ENCODE data around the gene C1QTNF7.
A peak's percentile ranks its signal among the peaks of the same experiment; 100 is the strongest.

Gene C1QTNF7, protein sequence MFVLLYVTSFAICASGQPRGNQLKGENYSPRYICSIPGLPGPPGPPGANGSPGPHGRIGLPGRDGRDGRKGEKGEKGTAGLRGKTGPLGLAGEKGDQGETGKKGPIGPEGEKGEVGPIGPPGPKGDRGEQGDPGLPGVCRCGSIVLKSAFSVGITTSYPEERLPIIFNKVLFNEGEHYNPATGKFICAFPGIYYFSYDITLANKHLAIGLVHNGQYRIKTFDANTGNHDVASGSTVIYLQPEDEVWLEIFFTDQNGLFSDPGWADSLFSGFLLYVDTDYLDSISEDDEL

DNA sequence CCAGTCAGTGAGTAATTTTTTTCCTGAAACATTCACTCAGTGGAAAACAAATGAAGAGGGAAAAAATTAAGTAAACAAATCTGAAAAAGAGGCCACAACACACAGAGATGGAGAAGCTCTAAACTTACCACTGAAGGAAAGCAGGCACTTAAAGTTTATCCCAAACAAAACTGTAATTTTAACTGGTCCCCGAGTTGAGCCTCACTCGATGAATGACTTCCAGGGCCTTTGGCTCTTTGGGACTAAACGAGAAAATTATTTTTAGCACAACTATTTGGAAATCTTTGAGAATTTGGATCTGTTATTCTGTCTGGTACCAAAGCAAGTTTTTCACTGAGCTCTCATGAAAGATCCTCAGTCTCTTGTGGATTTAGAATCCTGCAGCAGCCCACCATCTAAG is at the start of gene C1QTNF7:
TSS of gene C1QTNF7 (plus strand) at position 333 of the 400 bp plus-strand sequence. CDS start 7,711 bp downstream, outside the sequence.
- DNase-seq (ENCODE audit: low read depth): no peak

DNA sequence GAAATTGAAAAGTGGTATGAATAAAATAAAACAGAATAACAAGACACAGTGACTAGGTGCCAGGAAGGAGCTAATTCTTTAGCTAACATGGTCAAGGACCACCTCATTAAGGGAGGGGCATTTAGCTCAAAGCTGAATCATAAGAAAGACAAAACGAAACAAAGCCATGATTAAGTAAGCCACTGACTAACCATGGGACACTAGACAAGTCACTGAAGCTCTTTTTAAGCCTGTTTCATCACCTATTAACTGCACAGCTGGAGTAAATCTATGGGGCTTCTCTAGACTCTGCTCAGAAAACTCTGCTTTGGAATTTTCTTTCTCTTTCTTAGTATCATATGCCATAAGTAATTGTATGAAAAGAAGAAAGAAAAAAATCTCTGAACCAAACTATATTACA is 49.8 kb upstream of the C1QTNF7 start:
- DNase-seq (ENCODE audit: low read depth): no peak

DNA sequence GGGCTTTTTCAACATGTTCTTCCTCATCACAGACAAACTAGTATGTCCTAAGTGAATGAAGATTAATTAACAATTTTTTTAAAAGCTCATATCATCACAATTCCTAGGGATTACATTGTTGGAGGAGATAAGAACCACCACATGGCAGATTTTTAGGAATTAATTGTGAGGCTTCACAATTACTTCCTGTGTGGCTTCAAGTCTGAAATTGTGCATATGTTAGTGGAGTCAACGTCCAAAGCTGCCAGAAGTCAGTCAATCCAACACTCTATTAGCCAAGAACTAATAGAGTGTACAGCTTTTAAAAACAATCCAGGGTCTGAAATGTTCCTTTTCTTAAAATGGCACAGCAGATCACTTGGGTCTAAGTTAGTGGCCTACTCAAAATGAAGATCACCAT is 49.3 kb upstream of the C1QTNF7 start:
- DNase-seq (ENCODE audit: low read depth): no peak

DNA sequence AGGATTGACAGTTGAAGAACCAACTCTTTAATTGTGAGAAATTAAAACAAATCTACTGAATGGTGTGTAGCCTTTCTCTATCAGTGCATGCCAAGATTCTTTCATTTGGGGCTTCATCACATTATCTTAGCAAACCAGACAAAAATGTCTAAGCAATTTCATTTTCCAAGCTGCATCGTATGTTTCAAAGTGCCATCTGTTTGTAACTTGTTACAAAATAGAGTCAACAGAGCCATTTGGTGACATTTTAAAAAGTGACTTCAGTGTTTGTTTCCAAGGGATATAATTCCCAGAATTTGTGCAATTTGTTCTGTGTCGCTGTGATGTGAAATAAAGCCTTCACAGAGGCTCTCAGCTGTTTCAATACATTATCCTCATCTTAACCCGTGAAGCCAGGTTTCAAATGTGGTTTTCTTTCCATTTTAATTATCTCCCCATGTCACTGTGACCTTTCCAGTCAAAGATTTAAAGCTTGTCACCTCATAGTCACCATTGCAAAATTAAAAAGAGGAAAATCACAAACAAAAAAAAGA is 46.0 kb upstream of the C1QTNF7 start:
- DNase-seq (ENCODE audit: low read depth): no peak

DNA sequence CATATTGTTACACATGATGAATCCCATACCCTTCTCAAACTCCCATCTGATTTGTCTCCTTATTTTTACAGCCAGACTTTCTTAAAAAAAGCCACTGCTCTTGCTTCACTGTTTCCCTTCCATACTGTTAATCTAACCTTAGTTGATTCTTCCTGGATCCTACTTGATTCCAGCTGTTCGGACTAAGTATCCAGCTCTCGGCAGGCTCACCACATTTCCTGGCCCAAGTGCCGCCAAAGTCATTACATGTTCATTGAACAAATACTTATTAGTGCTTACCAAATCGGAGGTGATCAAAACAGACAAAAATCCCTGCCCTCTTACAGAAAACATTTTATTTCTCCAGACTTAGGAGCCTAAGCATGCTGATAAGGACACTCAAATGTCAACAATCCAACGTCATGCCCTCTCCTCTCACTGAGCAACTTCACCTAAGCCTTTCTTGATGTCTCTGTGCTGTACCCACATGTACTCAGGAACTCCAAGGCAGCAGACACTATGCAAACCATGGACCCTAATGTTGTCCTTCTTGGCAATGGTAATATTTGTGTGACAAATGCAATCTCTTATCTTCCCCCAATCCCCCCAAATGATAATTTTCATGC is 45.1 kb upstream of the C1QTNF7 start:
- no peak for DNase-seq (ENCODE audit: low read depth)

DNA sequence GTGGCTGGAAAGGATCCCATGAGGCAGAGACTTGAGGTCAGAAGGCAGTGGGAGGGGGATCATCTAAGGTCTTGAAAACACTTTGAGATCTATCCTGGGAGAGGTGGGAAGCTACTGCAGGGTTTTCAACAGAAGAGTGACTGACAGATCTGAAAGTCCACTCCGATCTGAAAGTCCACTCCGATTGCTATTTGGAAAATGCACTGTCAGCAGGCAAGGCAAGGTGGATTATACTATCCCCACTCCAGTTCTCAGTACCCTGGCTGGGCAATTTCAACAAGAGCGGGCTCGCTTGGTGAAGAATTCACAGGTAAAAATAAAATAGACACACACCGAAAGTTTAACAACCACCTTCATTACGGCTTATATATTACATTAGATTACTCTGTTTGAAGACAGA is 42.3 kb upstream of the C1QTNF7 start:
- DNase-seq (ENCODE audit: low read depth): no peak

DNA sequence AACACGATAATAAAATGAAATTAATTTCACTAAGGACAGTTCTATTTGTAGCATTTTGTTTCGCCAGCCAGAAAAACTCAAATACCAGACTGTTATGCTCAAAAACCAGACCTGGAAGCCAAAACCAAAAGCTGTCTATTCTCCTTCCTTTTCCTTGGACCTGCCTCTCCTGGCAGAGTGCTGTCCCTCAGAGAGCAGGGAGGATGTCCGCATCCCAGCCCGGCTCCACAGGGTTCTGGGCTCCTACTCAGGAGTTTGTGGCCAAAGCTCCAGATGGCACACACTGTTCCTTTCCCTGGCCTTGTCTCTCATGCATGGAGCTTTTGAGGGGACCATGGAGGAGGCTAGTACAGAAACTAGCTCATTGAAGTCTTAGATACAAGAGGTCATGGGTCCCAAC is 41.9 kb upstream of the C1QTNF7 start:
- no peak for DNase-seq (ENCODE audit: low read depth)

DNA sequence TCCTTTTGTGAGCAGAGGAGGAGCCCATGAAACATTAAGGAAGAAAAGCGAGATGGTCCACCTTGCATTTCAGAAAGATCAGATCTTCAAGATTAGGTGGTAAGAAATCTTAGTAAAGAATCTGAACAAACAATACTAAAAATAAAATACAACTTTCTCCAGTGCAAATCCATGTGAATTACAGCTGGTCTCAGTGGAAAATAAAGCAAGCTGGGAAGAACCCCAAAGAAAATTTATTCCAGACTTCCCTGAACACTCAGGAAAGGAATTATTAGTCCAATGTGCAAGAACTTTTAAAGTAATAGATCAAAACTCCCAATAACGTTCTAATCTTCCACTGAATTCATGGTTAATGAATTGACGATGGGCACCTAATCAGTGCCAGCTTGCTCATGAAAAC is 37.3 kb upstream of the C1QTNF7 start:
- no peak for DNase-seq (ENCODE audit: low read depth)

DNA sequence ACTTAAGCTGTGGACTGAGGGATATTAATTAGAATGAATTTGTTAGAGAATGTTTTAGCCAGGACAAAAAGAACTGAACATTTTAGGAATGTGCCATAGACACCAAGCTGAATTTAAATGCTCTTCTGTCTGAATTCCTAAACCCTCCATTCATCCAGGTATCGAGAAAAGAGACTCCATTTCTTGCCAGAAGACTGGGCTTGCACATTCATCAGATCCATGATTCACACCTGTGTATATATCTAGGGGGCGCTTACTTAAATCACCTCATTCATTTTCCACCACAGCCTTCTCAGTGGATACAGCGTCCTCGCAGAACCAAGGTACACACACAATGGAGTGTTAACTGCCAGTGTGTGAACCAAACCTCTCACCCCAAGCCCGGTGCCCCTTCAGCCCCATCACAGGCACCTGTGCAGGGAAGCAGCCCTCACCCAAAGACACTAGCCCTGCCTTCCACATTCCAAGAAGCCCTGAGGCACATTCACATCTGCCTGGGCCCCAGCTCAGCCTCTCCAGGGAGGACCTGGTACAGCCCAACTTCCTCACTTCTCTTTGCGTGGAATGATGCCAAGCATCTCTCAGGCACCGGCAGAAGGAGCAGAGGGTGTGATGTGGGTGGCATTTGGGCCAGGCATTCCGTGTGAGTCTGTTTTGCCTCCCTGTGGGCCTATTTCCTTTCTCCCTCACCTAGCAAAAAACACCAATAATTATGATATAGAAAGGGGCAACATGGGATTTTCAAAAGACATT is 35.6 kb upstream of the C1QTNF7 start:
- no peak for DNase-seq (ENCODE audit: low read depth)

DNA sequence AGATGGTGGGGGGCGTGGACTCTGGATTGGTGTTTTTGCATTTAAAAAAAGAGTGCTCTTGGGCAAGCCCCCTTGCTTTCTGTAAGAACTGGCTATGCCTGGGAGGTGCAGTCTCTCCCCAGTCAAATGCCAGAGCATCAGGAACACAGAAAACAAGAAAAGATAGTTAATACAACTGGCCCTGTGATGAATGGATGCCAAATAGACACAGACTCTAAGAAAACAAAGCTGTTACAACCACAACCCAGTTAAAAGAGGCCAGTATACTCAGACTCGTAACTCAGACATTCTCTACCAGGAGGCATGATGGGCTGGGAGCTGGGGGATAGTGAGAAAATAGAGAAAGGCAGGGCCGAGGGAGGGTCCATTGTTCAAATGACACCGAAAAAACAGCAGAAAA is 32.5 kb upstream of the C1QTNF7 start:
- no peak for DNase-seq (ENCODE audit: low read depth)

DNA sequence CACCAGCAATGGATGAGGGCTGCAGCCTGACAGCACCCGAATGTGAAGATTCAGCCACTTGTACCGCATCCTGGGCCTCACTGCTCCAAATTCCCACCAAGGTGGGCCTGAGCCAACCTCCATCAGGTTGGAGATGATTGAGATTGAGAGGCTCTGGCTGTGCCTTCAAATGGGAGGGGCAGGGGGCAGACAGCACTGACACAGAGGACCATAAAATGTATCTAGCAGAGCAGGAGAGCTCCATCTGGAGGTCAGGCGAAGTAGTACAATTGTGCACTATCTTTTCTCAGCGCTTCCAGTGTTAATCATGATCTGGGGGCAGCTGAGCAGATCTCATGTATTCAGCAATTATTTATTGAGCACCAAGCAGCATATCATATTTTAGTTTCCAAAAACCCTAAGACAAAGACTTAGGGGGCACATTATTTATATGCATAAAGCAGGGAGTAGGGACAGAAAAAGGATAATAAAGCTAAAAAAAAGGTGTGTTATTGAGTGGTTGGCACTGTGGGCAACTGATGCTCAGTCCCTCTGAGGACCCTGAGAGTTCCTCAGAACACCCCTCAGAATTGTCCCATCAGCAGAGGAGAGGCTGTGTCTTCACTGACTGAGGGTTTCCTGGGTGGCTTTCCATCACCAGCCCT is 31.6 kb upstream of the C1QTNF7 start:
- DNase-seq (ENCODE audit: low read depth): peak; percentile 42

DNA sequence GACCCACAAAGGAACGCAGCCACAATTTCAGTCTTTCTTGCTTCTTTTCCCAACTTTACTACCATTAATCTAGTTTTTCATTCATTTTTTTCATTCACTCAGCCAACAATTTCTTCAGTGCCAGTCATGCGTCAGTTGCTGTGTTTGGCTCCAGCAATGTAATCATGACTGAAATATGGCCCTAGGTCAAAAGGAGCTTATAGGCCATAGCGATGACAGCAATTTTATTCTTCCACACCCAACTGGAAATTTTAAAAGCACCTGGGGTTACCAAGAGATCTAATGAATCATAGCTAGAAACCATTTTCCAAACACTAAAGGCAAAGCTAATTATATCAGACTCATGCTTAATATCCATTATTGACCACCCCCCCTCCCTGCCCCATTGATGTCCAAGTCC is 29.8 kb upstream of the C1QTNF7 start:
- DNase-seq (ENCODE audit: low read depth): no peak

DNA sequence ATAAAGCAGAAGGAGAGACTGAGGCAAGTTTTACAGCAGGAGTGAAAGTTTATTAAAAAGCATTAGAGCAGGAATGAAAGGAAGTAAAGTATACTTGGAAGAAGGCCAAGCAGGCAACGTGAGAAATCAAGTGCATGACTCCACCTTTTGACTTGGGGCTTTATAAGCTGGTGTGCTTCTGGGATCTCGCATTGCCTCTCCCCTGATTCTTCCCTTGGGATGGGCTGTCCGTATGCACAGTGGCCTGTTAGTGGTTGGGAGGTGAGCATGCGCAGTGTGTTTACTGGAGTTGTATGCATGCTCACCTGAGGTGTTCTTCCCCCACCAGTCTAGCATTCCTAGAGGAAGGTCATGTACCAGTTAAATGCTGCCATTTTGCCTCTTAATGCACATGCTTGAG is 29.1 kb upstream of the C1QTNF7 start:
- no peak for DNase-seq (ENCODE audit: low read depth)

DNA sequence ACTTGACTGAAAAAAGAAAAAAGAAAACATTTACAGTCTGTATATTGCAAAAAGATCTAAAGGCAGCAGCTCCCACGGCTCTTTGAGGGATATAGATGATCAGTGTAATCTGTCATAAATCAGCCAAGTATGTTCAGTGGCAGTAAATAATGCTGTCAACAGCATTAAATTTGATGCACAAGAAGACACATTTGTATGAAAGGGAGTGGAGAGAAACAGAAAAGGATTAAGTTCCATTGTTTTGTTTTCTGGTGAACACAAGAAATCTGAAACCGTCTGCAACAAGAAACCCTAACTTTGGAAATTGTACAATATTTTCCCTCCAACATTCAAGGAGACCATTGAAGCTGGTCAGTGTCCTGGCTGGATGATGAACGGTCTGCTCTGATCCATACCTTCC is 27.6 kb upstream of the C1QTNF7 start:
- DNase-seq (ENCODE audit: low read depth): no peak

DNA sequence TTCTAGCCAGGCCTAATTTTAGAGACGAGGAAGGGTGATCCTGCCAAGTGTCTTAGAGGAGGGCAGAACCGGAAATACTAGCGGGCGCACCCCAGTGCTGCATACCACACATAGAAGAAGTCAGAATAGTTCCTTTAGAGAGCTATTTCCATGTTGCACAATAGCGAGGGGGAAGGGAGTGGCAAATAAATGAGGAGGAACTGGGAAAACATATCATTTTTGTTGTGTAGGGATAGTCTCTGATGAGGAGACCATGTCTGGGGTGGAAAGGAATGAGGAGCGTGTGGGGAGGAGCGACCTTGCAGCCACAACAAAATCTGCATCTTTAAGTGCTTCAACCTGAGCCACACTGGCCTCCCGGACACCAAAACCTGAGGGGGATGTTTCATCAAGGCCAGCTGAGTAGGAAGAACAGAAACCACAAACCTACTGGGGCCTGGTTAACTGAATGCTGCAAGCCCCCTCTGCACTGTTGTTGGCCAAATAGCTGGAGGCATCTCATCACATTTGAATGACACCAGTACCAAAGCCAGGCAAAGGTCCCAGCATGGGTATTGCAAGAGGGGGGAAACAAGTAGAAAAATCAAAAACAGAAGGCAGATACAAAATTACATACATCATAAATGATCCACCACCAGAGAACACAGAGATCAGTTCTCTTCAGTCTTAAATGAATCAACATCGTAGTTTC is 26.7 kb upstream of the C1QTNF7 start:
- no peak for DNase-seq (ENCODE audit: low read depth)

DNA sequence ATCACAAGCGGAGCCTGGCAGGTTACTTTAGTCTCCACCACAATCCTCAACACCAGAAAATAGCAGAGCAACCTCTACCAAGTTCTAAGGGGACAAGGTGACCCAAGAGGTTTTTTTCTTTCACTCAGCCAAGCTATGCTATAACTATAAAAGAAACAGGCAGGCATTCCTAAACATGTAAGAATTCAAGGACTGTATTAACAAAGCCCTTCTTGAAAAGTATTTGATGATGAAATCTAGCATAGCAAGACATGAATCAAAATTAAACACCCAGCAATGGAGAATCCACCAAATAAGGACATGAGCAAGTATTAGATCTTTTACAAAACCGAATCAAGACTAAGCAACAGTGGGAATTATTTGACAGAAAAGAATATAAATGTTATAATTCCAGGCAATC is 25.7 kb upstream of the C1QTNF7 start:
- DNase-seq (ENCODE audit: low read depth): no peak

DNA sequence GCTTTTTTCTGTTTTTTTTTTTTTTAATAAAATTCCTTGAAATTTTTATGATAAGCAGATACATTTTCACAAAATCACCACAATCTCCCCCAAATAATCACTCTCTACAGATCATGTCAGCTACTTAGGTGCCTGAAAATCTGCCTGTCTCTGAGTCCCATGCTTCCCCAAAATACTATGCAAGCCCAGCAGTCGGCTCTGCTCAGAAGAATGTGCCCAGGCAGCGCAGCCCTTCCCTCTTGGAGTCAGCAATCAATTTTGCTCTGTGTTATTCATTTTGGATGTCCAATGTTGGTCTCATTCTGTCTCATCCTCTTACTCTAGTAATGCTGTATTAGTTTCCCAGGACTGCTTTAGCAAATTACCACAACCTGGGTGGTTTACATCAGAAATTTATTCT is 24.9 kb upstream of the C1QTNF7 start:
- DNase-seq (ENCODE audit: low read depth): no peak

DNA sequence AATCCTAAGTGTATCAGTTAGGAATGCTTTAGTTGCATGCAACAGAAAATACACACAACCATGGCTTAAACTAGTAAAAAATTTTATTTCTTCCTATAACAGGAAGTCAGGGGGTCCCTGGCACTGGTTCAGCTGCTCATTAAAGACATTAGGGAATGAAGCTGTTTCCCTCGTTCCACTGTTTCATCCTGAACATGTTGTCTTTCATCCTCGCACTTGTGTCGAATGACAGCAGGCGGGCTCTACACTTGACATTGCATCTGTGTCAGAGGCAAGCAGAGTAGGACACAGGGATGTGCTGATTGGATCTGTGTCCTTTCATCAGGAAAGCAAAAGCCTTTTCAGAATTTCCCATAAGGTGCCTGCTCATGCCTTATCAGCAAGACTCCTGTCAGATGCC is 22.8 kb upstream of the C1QTNF7 start:
- no peak for DNase-seq (ENCODE audit: low read depth)

DNA sequence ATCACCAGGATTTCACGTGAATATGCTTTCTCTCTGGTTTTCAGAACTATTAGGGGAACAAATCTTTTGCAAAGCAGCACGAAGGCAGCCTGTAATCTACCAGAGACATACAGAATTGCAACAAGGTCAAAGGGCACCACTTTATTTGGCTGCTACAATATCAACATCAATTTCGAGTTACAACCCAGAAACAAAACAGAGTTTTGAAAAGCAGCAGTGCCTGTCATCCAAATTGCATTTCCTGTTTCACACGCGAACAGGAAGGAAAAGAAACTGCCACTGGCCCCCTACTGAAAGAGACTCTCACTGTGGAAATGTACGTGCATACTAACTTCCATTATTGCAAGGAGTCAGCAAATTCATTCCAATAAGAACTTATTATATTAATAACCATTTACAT is 17.1 kb upstream of the C1QTNF7 start:
- DNase-seq (ENCODE audit: low read depth): no peak

DNA sequence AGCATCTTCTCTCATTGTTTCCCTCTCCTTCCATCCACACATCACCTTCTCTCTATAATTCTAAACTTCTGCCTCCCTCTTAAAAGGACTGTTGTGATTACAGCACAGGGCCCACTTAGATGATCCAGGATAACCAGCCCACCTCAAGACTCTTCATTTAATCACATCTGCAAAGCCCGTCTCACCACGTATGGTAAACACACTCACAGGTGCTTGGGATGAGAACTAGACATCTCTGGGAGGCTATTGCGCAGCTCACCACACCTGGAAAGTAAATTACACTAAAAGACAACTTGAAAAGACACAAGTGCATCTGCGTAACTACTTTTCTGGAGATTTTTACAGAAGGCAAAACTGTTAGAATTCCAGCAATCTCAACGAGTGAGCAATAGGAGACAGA is 15.4 kb upstream of the C1QTNF7 start:
- no peak for DNase-seq (ENCODE audit: low read depth)

DNA sequence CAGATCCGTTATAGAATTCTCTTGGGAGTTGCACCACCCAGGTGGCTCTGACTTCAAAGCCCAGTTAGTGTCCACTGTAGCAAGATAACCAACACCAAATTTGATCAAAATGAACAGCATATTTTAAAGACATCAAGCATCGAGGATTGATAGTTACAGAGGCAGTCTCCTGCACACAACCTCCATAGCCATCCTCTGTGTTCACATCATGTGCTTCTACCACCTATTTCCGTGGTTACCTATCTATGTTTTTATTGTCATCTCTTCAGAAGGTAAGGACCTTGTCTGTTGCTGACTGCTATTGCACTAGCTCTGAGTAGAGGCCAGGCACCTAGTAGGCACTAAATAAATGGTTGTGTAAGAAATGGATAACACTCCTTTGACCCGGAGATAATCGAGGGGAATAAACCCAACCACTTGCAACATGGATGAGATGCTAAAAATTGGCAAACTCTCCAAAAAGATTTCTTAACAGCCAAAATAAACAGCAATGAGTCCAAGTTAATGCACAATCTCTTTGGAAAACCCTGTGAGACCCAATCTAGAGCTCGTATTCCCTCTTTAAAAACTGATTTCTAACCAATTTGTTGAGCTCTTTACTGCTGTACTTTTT is 14.7 kb upstream of the C1QTNF7 start:
- no peak for DNase-seq (ENCODE audit: low read depth)

DNA sequence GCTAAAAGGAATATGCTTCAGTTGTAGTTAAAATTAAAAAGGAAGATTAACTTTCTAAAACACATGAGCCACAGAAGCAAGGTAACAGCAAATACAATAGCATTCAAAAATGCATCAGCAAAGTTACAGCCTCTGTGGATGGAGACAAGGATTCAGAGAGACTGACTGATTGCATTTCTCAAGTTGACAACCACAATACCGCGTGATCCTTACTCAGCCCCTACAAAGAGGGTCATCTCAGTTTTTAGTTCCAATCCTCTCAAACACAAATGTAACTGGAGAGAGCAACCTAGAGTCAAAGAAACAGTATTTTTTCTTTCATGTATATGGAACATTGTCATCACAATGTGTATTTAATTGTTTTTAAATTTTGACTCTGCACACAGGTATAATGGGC is 14.2 kb upstream of the C1QTNF7 start:
- DNase-seq (ENCODE audit: low read depth): no peak

Measured in activated T-cell treated with anti-CD3 and anti-CD28 coated beads for 24 hours (primary cell).